Measurements from ENCODE around the gene METRNL.

METRNL gene

GRCh38 chr17:83092931-83093330 is 13.5 kb downstream of the METRNL start:
- DNase-seq (ENCODE audit: low read depth): no peak

GRCh38 chr17:83093506-83093905 is 14.1 kb downstream of the METRNL start:
- DNase-seq (ENCODE audit: low read depth): no peak

GRCh38 chr17:83094291-83094690 is 14.9 kb downstream of the METRNL start:
- DNase-seq (ENCODE audit: low read depth): no peak

GRCh38 chr17:83095016-83095415 is 15.6 kb downstream of the METRNL start:
- DNase-seq (ENCODE audit: low read depth): no peak

- DNase-seq (ENCODE audit: low read depth): no peak
These were observed 17.2 kb downstream of the METRNL start for GRCh38 chr17:83096401-83097224.

- no peak for DNase-seq (ENCODE audit: low read depth)
These were observed 18.4 kb downstream of the METRNL start for GRCh38 chr17:83097831-83098230.

GRCh38 chr17:83098241-83099085 is 19.1 kb downstream of the METRNL start:
- no peak for DNase-seq (ENCODE audit: low read depth)

GRCh38 chr17:83099086-83099555 is 19.7 kb downstream of the METRNL start:
- no peak for DNase-seq (ENCODE audit: low read depth)

- DNase-seq (ENCODE audit: low read depth): no peak
These were observed 20.3 kb downstream of the METRNL start for GRCh38 chr17:83099570-83100181.

- DNase-seq (ENCODE audit: low read depth): no peak
These were observed 20.9 kb downstream of the METRNL start for GRCh38 chr17:83100220-83100852.

GRCh38 chr17:83100853-83101391 is 21.5 kb downstream of the METRNL start:
- no peak for DNase-seq (ENCODE audit: low read depth)

GRCh38 chr17:83101805-83102480 is 22.5 kb downstream of the METRNL start:
- DNase-seq (ENCODE audit: low read depth): no peak

GRCh38 chr17:83103200-83103942 is 24.0 kb downstream of the METRNL start:
- DNase-seq (ENCODE audit: low read depth): no peak

GRCh38 chr17:83103943-83104311 is 24.5 kb downstream of the METRNL start:
- DNase-seq (ENCODE audit: low read depth): no peak

GRCh38 chr17:83104577-83105505 is 25.4 kb downstream of the METRNL start:
- no peak for DNase-seq (ENCODE audit: low read depth)

GRCh38 chr17:83105512-83105911 is 26.1 kb downstream of the METRNL start:
- no peak for DNase-seq (ENCODE audit: low read depth)

- DNase-seq (ENCODE audit: low read depth): no peak
These were observed 26.7 kb downstream of the METRNL start for GRCh38 chr17:83106056-83106588.

GRCh38 chr17:83106913-83107655 is 27.7 kb downstream of the METRNL start:
- DNase-seq (ENCODE audit: low read depth): no peak

All from fibroblast of the conjunctiva (primary cell).